OCI-LY1 (cell line): ENCODE results near the gene FAM168A.

Experiments used
- H2AFZ ChIP-seq: fragments of 200-600 bp; sonication (generic), shearing (Covaris generic); 2 replicates; pipeline ENCODE4 v1.6.0; 2014; ENCODE audit warnings: antibody characterized with exemption, mild to moderate bottlenecking, low read length
- H3F3A ChIP-seq: fragments of 200-600 bp; sonication (generic), shearing (Covaris generic); 2 replicates; pipeline ENCODE4 v1.6.0; 2014; ENCODE audit warnings: mild to moderate bottlenecking, antibody characterized with exemption, low read length, moderate library complexity; ENCODE audit not compliant: insufficient read depth
- H3K27ac ChIP-seq: fragments of 200-600 bp; sonication (generic); 2 replicates; pipeline ENCODE4 v1.5.1; 2014; ENCODE audit warnings: low read length, mixed run types, mild to moderate bottlenecking, low read depth; ENCODE audit not compliant: poor library complexity, severe bottlenecking
- H3K27me3 ChIP-seq: fragments of 200-600 bp; sonication (generic); 2 replicates; pipeline ENCODE4 v1.6.0; 2014; ENCODE audit warnings: antibody characterized with exemption, mild to moderate bottlenecking, low read length, moderate library complexity; ENCODE audit not compliant: insufficient read depth
- H3K36me3 ChIP-seq: fragments of 200-600 bp; sonication (generic); 2 replicates; pipeline ENCODE4 v1.6.1; 2014; ENCODE audit warnings: mild to moderate bottlenecking, antibody characterized with exemption, low read length, moderate library complexity, mixed read lengths; ENCODE audit not compliant: insufficient read depth
- H3K4me1 ChIP-seq: fragments of 200-600 bp; sonication (generic); 2 replicates; pipeline ENCODE4 v1.5.1; 2014; ENCODE audit warnings: mild to moderate bottlenecking, low read length, moderate library complexity; ENCODE audit not compliant: insufficient read depth, severe bottlenecking
- H3K4me2 ChIP-seq: fragments of 200-600 bp; sonication (generic), shearing (Covaris generic); 2 replicates; pipeline ENCODE4 v1.6.1; 2014; ENCODE audit warnings: low read length
- H3K4me3 ChIP-seq: fragments of 200-600 bp; sonication (generic); 2 replicates; pipeline ENCODE4 v1.5.1; 2014; ENCODE audit warnings: low read length, low read depth, mild to moderate bottlenecking, mixed read lengths; ENCODE audit not compliant: poor library complexity, severe bottlenecking
- H3K79me2 ChIP-seq: fragments of 200-600 bp; shearing (Covaris generic); 2 replicates; pipeline ENCODE4 v1.6.1; 2016; ENCODE audit warnings: mixed run types, low read length, mixed read lengths; ENCODE audit not compliant: insufficient read depth
- H3K9ac ChIP-seq: fragments of 200-600 bp; sonication (generic), shearing (Covaris generic); 2 replicates; pipeline ENCODE4 v1.6.1; 2014; ENCODE audit warnings: mild to moderate bottlenecking, low read length, mixed read lengths
- H3K9me2 ChIP-seq: fragments of 200-600 bp; sonication (generic), shearing (Covaris generic); 2 replicates; pipeline ENCODE4 v1.6.1; 2014; ENCODE audit warnings: low read depth, mild to moderate bottlenecking, low read length, mixed read lengths
- H3K9me3 ChIP-seq: fragments of 200-600 bp; shearing (Covaris generic); 2 replicates; pipeline ENCODE4 v1.6.1; 2014; ENCODE audit warnings: low read length, mixed read lengths
- H4K20me1 ChIP-seq: fragments of 200-600 bp; sonication (generic), shearing (Covaris generic); 2 replicates; pipeline ENCODE4 v1.6.0; 2016; ENCODE audit warnings: mild to moderate bottlenecking, low read length; ENCODE audit not compliant: insufficient read depth
- CTCF ChIP-seq: fragments of 200-600 bp; sonication (generic), shearing (Covaris generic); IDR thresholded peaks from 2 replicates; pipeline ENCODE4 v1.5.1; 2017; ENCODE audit warnings: mild to moderate bottlenecking, antibody characterized with exemption, low read length, moderate library complexity, mixed read lengths
- EZH2 ChIP-seq: fragments of 200-600 bp; sonication (generic), shearing (Covaris generic); IDR thresholded peaks from 2 replicates; pipeline ENCODE4 v1.8.0; 2017; ENCODE audit warnings: borderline replicate concordance, mixed run types, mild to moderate bottlenecking, antibody characterized with exemption, low read length, moderate library complexity, mixed read lengths

The FAM168A gene

DNA sequence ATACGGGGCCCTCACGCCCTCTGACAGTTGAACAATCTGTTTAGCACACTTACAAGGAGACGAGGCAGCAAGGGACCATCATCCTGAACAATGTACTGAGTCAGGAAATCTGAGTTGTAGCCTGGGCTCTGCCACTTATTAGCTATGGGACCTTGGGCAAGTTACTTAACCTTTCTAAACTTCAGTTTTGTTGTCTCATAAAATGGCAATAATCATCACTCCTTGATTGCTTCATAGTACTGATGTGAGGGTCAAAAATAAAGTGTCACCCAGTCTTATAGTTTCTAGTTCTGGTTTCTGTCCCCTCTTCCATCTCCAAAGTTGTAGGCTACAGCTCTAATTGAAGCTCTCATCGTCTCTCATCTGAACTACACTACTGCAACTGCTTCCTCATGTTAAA lies 175.0 kb downstream of the FAM168A start:
- Histone ChIP-seq H3K27me3 (no peaks in the 10 kb centered on the region), H3K9me2 (no peaks in the 10 kb centered on the region), H3K9me3 (no peaks in the 10 kb centered on the region), H3K36me3 (peaks cover 7% of the 10 kb centered on the region), H3K9ac (no peak overlapping the region), H2AFZ (no peak overlapping the region), H3K4me3 (no peak overlapping the region), H3K4me1 (no peaks in the 10 kb centered on the region), H3K4me2 (no peak overlapping the region), H4K20me1 (no peaks in the 10 kb centered on the region), H3K27ac (no peak overlapping the region), H3F3A (no peaks in the 10 kb centered on the region), H3K79me2 (no peaks in the 10 kb centered on the region)
- no peak for TF ChIP-seq CTCF
- no peak for TF ChIP-seq EZH2

DNA sequence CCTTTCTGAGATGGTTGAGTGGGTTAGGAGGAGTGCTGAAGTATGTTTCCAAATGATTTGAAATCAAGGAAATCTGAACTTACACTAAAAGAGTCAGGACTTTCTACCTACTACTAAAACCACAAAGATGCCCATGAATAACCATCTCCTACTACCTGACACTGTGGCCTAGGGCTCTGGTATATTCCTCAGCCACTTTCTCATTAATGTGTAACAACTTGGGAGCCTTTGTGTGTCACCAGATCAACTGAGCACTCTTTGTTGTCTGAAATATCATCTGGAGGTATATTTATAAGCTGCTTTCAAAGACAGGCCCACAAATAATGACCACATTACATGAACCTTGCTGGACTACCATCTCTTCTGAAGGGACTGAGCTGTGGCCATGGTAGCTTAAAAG lies 177.8 kb downstream of the FAM168A start:
- H3K9ac ChIP-seq: no peak overlapping the region
- no peak for TF ChIP-seq EZH2
- TF ChIP-seq CTCF: no peak
- no peak overlapping the region for H3K27ac ChIP-seq
- H4K20me1 ChIP-seq: no peaks in the 10 kb centered on the region
- no peaks in the 10 kb centered on the region for H3K9me3 ChIP-seq
- no peak overlapping the region for H3K4me2 ChIP-seq
- H3K9me2 ChIP-seq: no peaks in the 10 kb centered on the region
- H2AFZ ChIP-seq: no peak overlapping the region
- H3F3A ChIP-seq: no peaks in the 10 kb centered on the region
- H3K27me3 ChIP-seq: no peaks in the 10 kb centered on the region
- peaks cover 9% of the 10 kb centered on the region for H3K36me3 ChIP-seq
- H3K4me3 ChIP-seq: no peak overlapping the region
- no peaks in the 10 kb centered on the region for H3K4me1 ChIP-seq
- no peaks in the 10 kb centered on the region for H3K79me2 ChIP-seq

DNA sequence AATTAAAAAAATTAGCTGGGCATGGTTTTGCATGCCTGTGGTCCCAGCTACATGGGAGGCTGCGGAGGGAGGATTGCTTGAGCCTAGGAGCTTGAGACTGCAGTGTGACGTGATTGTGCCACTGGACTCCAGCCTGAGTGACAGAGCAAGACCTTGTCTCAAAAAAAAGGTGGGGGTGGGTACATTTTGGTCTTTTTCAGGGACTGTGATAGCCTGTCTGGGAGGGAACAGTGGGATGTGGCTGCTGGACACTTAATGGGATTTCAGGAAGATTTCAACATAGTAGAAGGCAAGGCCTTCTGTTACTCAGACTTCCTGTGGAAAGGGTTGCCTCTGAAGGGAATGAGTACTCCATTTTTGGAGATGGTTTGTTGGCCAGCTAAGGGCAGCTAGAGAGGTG lies 181.1 kb downstream of the FAM168A start:
- no peak overlapping the region for H3K4me2 ChIP-seq
- no peaks in the 10 kb centered on the region for H3K79me2 ChIP-seq
- H3K4me3 ChIP-seq: no peak overlapping the region
- no peak overlapping the region for H2AFZ ChIP-seq
- H3K9me3 ChIP-seq: no peaks in the 10 kb centered on the region
- H3K4me1 ChIP-seq: no peaks in the 10 kb centered on the region
- no peak overlapping the region for H3K9ac ChIP-seq
- no peaks in the 10 kb centered on the region for H4K20me1 ChIP-seq
- TF ChIP-seq EZH2 (no peak), CTCF (no peak)
- H3F3A ChIP-seq: no peaks in the 10 kb centered on the region
- H3K9me2 ChIP-seq: no peaks in the 10 kb centered on the region
- no peak overlapping the region for H3K27ac ChIP-seq
- peaks cover 9% of the 10 kb centered on the region for H3K36me3 ChIP-seq
- no peaks in the 10 kb centered on the region for H3K27me3 ChIP-seq
